Omental fat pad (tissue), 4 donors: Measurements from ENCODE around the gene SNAI3. TPM values are rescaled to one million over a fixed set of nuclear protein-coding genes. Genes with fewer than 3 reads are reported as not detected.

Source experiments
- ATAC-seq: fragments of 150-250 bp; one replicate; pipeline ENCODE4 v1.9.1; 2016; ENCODE audit warnings: mild to moderate bottlenecking, moderate library complexity; ENCODE audit not compliant: low FRiP score
- DNase-seq: peaks from one replicate; pipeline ENCODE4 v3.0.0-alpha.2; 2019; ENCODE audit warnings: low spot score
- CTCF ChIP-seq, 3 donors: fragments of 450-650 bp; IDR thresholded peaks; one replicate each; pipeline ENCODE4 v1.5.1; 2016 to 2017; ENCODE audit warnings: antibody characterized with exemption in 3 of 3, mild to moderate bottlenecking in 3 of 3, moderate library complexity in 2 of 3
- total RNA-seq, 4 donors: library from RNA; depleted of rRNA; stranded (reverse); fragments of >200 nt; gene quantifications; one replicate each; pipeline ENCODE4 v1.1.0, GENCODE V29; 2016

Gene SNAI3
- total RNA-seq, 4 donors from 2014 or later: 0.37 to 2.3 (median 0.99) TPM

DNA sequence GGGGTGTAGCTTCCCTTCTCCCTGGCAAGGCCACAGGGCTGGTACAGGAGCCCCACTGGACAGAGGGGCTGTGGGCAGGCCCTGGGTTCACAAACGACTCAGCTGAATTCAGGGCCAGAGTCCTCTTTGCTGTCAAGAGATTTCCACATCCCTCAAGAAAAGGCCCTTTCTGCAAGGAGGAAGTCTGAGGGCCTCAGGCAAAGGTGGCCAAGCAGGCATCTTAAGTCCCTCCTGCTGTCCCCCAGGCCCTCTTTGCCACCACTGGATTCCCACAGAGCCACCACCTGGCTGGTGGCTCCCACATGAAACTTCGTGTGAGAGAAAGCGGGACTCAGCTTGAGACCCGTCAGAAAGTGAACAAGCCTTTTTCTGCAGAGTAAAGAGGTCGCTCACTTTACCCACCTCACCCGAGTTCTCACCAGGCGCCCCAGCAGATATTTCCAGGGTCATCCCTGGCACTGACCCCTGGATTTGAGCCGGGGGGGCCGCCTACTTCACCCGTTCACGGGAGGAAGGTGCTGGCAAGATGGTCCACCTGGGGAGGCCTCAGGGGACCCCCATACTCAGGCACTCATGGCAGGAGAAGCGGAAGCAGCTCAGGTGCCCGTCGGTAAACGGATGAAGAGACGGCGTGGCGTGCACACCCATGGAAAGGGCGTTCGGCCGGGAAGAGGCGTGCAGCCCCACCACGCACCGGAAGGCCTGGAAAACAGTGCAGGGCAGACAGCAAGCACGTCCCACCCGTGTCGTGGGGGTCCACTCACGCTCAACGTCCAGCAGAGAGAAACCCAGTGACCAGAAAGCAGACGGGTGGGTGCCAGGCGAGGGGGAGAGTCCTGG, 16.3 kb upstream of the SNAI3 start:
- ATAC-seq (no peak), DNase-seq (no peak)
- no peak for TF ChIP-seq CTCF (IDR thresholded peaks at IDR 0.05)

- no peak for ATAC-seq
- no peak for TF ChIP-seq CTCF (IDR thresholded peaks at IDR 0.05)
Measured at GRCh38 chr16:88701581-88702370, 15.5 kb upstream of the SNAI3 start.

GRCh38 chr16:88700636-88701482, 14.6 kb upstream of the SNAI3 start:
- TF ChIP-seq CTCF (IDR thresholded peaks at IDR 0.05): no peak
- DNase-seq (peak; percentile 63), ATAC-seq (peak; percentile 43)

More at GRCh38 chr16:88701581-88702370, 15.5 kb upstream of the SNAI3 start:
- DNase-seq: no peak

DNA sequence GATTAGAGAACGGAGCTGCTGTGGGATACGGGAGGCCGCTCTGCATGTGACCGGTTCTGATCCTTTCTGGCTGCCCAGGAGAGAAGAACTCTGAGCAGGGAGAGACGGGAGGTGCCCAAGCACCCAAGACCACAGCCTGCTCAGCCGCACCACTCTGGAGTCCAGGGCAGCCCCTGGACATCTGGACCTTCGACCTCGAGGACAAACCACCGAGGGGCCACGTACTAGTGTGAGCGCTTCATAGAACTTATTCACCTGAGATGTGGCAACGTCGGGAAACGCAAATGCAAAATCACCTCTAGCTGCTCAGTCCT, 14.0 kb upstream of the SNAI3 start:
- DNase-seq (no peak), ATAC-seq (no peak)
- TF ChIP-seq CTCF (IDR thresholded peaks at IDR 0.05): no peak

- ATAC-seq (no peak), DNase-seq (no peak)
- no peak for TF ChIP-seq CTCF (IDR thresholded peaks at IDR 0.05)
Measured at GRCh38 chr16:88699180-88699579, 12.9 kb upstream of the SNAI3 start.

GRCh38 chr16:88698646-88699045, 12.3 kb upstream of the SNAI3 start:
- no peak for DNase-seq
- ATAC-seq: no peak
- no peak for TF ChIP-seq CTCF (IDR thresholded peaks at IDR 0.05)
